Amniotic epithelial cell (primary cell): ENCODE data around the gene DCHS2.

Experiments
- DNase-seq: peaks from one replicate; pipeline ENCODE4 v3.0.0-alpha.2; 2010; ENCODE audit warnings: low read depth

The DCHS2 gene

GRCh38 chr4:154490583-154491340 lies 837 bp downstream of the DCHS2 start:
- no peak for DNase-seq

DNA sequence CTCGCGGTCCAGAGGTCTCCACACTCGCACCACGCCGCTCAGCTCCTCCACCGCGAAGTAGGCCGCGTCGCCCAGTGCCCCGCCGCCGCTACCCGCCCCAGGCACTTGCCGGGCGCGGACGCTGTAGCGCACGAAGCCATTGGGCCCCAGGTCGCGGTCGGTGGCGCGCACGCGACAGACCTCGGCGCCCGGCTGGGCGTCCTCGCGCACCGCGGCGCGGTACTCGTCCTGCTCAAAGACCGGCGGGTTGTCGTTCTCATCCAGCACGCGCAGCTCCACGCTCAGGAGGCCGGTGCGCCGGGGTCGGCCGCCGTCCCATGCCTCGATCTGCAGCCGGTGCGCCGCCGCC lies 1.4 kb downstream of the DCHS2 start:
- no peak for DNase-seq

- no peak for DNase-seq
Observed at GRCh38 chr4:154489558-154490233, 1.9 kb downstream of the DCHS2 start.

- no peak for DNase-seq
Observed at GRCh38 chr4:154487145-154487544, 4.5 kb downstream of the DCHS2 start.

DNA sequence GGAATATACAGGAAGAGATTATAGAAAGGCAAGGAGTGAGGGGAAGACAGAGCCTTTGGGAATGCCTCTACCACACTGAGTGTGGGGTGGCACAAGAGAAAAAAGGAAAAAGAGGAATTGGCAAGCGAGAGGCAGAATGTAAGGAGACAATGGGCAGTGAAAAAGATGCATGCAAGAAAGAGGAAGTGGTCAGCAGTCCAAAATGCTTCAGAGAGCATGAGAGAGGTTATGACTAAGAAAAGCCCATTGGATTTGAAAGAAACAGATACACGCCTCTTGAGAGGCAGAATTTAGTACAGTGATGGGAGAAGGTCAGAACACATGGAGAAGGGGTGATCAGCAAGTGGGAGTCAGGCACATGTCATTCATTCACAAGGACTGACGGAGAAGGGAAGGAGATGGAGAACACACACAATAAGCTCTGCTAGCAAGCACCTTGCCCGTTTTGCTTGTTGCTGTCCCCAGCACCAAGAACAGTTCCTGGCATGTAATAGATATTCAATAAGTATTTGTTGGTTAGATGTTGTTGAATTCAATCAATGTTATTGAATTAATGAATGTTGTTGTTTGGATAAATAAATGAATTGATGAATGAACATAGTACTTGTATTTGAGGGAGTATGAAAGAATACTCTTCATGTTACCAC lies 6.3 kb downstream of the DCHS2 start:
- DNase-seq, result no peak

GRCh38 chr4:154478547-154478946 lies 13.1 kb downstream of the DCHS2 start:
- no peak for DNase-seq

DNA sequence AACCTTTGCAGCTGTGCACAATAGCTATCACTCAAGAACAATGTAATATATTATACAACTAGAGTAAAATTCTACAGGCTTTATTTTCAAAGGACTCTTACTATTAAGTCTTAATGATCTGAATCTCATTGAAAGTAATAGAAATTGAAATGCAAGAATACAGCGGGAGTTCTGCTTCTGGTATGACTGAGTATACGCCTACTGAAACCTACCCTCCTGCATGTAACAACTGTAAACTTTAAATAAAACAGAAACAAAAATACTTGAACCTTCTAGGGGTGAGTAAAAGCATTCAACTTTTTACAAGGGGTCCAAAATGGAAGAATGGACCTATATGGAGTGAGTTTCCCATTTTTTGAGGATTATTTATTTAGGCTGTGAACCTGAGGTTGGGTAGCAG lies 13.5 kb downstream of the DCHS2 start:
- DNase-seq, result no peak

- no peak for DNase-seq
Observed at GRCh38 chr4:154476232-154476631, 15.4 kb downstream of the DCHS2 start.

- no peak for DNase-seq
Observed at GRCh38 chr4:154475820-154476219, 15.8 kb downstream of the DCHS2 start.

DNA sequence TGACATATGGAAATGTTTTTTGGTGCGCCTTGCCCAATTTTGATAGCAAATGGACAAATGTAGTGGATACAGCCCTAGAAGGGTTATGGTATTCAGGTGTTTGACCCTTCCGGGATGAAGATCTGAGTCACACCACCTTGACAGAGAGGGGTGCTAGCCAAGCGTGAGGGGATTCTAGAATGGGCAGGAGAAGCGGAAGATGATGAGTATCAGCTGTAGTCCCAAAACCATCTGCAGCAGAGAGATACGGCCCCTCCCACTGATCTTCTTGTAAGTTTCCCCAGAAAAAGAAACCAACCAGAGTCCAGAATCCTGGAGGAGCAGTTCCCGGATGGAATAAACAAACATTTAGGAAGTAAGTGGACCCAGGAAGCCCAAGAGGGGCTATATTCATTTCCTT lies 18.1 kb downstream of the DCHS2 start:
- no peak for DNase-seq

DNA sequence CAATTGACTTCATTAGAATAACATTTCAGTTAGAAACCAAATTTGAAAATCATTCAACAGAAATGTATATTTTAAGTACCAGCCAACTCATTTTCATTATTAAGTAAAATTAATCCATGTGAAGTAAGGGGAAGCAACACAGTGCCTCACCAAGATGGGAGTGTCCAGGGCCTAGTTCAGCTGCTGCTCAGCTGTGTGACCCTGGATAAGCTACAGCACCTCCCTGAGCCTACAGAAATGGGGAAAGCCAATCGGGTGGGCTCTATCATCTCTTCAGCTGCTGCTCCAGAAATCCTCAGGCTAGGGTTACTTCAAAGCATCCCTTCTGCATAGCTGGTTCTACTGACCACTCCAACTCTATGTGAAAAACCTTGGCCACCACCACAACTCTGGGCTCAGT lies 18.7 kb downstream of the DCHS2 start:
- no peak for DNase-seq

- no peak for DNase-seq
Observed at GRCh38 chr4:154471526-154472331, 19.9 kb downstream of the DCHS2 start.

DNA sequence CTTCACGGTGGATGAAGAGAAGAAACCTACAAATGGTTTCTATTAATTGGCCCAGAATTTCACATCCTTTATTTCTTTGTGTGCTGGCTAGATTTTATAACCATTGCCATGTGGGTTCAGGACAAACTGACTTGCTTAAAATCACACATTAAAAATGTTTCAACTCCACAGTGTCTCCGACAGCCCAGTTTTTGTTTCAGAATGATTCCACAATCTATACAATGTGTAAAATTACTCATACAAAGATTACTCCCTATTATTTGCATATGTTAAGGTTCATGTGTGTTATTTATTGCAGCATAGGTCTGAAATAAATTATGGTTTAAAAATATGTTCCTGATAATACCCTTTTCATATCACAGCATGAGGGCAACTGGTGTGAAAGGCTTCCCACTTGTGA lies 20.6 kb downstream of the DCHS2 start:
- no peak for DNase-seq

- DNase-seq, result no peak
Observed at GRCh38 chr4:154467886-154468285, 23.7 kb downstream of the DCHS2 start.

DNA sequence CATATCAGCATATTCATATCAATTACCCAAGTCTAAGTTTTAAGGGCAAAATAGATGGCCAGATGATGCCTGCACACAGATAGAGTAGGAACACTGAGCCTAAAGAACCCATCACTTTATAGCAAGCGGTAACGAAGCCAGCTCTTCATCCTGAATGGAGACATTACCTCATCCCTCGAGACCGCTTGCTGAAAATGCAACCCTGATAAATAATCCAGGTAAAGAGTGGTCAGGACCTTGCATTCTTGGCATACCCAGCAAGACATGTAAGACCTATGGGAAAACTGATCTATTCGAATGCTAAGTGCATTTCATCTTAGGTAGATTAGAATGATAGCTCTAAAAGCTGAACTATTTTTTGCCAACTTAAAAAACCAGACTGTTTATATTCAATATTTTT lies 25.3 kb downstream of the DCHS2 start:
- no peak for DNase-seq

DNA sequence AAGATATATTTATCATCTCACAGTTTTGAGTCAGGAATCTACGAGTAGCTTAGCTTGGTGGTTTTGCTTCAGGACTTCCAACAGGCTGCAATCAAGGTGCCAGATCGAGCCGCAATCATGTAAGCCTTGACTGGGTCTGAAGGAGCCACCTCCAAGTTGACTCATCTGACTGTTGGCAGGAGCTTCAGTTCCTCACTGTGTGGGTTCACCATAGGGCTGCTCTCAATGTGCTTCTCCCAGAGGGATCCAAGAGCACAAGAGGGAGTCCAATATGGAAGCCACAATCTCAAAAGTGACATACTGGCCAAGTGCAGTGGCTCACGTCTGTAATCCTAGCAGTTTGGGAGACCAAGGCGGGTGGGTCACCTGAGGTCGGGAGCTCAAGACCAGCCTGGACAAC lies 26.5 kb downstream of the DCHS2 start:
- no peak for DNase-seq

DNA sequence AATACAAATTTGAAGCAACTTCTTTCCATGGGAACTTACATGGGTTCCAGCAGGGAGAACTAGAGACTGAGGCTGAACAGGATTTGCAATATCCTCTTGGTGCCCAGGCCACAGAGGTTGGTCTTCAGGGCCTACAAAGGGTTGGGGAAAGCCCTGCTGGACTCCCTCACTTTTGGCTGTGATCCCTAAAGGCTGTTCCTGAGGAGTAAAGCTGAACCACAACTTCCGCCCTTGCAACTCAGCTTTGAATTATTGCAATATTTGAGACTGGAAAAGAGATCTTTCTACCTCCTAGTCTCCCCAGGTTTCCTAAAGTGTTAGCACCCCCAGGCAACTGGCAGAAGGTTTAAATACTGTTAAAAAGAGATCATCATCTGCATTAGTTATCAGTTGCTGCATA lies 26.9 kb downstream of the DCHS2 start:
- DNase-seq, result no peak

DNA sequence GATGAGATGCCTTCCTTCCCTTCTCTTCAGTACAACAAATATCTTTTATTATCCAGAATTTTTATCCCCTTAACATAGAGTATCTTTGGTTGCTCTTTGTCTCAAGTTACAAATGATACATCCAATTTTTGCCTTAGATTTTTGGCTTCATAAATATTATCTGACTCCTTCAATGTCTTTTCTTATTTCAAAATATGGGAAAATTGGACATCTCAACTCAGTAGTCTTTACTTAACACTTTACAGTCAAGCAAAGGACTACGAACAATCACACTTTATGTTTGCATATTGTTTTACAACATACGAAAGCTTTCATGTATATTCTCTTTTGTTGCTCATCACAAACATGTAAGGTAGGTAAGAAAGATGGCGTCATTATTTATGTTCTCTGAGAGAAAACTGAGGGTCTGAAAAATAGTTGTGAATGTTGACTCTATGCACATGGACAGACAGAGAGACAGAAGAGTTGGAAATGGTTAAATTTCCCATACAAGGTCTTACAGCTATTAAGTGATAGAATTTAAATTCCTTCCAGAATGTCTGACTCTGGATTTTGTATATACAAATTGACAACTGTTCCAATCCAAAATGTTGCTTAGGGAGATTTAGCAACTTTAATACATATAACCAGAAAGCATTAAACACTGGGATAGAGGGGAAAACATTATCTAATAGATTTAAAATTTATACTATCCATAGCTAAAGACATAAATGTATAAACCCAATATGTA lies 29.4 kb downstream of the DCHS2 start:
- no peak for DNase-seq

GRCh38 chr4:154457471-154457870 lies 34.1 kb downstream of the DCHS2 start:
- DNase-seq, result no peak

GRCh38 chr4:154456889-154457288 lies 34.7 kb downstream of the DCHS2 start:
- no peak for DNase-seq

DNA sequence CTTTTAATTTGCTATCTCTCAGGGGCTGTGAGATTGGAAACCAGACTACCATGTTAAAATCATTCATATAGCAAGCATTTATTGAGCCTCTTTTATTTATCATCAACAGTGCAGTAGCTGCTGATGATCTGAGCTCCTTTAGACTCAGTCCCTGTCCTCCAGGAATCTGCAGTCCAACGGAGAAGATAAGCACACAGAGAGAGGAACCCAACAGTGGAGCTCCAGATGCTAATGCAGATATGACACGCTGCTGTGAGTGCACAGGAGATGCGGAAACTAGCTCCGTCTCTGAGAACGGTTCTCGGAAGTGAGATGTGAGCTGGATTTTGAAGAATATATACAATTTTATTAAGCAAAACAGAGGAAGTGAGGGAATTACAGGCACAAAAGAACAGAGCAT lies 35.4 kb downstream of the DCHS2 start:
- no peak for DNase-seq

- DNase-seq, result no peak
Observed at GRCh38 chr4:154455111-154455510, 36.5 kb downstream of the DCHS2 start.
